ENCODE measurements around the gene TUBB1. TPM values are rescaled to one million over a fixed set of nuclear protein-coding genes. Genes with fewer than 3 reads are reported as not detected.
"Not testable (repeated sequence)": the region's sequence is repeated elsewhere in the genome, so short reads cannot be mapped to it uniquely, and the experiment has no call there.

The TUBB1 gene
- total RNA-seq, result not detected

DNA sequence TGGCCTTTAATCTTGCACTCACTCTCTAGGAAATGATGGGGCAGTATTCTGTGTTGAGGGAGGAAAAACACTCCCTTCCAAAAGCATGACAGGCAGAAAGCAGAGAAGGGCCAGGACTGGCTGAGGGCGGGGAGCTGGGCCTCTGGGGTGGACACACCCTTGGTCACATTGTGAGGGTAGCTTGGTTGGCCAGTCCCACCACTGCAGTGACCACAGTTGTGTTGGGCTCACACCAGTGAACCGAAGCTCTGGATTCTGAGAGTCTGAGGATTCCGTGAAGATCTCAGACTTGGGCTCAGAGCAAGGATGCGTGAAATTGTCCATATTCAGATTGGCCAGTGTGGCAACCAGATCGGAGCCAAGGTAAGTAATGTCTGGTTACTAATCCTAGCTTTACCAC lies at the start of gene TUBB1:
TSS of gene TUBB1 (plus strand) at position 213 of the 400 bp plus-strand sequence. CDS start at position 307, 94 bp downstream.
- DNase-seq (ENCODE audit: low spot score), result peak; percentile 27

DNA sequence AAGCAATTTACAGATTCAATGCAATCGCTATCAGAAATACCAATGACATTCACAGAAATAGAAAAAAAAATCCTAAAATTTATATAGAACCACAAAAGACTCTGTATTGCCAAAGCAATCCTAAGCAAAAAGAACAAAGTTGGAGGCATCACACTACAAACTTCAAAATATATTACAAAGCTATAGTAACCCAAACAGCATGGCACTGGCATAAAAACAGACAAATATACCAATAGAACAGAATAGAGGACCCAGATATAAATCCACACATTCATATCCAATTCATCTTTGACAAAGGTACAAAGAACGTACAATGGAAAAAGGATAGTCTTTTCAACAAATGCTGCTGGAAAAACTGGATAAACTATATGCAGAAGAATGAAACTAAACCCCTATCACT lies 49.8 kb upstream of the TUBB1 start:
- no peak for DNase-seq (ENCODE audit: low spot score)

GRCh38 chr20:58970146-58970545 lies 49.1 kb upstream of the TUBB1 start:
- DNase-seq (ENCODE audit: low spot score), result no peak

DNA sequence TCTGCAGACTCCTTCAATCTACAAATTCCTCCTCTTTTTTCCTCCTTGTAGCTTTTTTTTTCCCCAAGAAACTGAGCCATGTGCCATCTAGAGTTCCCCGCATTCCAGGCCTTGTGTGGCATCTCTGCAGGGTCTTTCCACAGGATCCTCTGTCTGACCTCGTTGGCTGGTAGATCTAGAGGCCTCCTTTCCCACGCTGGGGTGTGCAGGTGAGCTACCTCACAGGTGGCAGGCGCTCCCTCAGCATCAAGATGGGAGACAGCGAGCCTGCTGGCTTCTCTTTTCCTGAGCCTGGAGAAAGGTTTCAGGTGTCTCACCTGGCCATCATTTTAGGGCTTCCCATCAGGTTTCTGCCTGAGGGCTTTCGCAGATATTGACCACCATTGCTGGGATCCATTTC lies 47.8 kb upstream of the TUBB1 start:
- DNase-seq (ENCODE audit: low spot score), result no peak

DNA sequence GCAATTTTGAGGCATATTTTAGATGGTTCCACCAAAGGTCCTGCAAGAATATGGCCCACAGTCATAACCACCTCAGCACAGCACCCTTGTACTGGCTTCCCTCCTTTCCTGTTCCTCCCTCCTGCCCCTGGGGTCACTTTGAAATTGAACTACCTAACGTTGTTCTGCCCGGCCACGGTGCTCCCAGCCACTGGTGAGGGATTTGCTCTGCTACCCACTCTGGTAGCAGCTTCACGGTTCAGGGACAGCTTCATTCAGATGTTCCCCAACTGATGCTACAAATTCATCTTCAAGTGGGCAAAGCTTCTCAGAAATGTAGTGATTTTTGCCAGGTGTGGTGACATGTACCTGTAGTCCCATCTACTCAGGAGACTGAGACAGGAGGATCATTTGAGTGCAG lies 46.0 kb upstream of the TUBB1 start:
- DNase-seq (ENCODE audit: low spot score), result no peak

DNA sequence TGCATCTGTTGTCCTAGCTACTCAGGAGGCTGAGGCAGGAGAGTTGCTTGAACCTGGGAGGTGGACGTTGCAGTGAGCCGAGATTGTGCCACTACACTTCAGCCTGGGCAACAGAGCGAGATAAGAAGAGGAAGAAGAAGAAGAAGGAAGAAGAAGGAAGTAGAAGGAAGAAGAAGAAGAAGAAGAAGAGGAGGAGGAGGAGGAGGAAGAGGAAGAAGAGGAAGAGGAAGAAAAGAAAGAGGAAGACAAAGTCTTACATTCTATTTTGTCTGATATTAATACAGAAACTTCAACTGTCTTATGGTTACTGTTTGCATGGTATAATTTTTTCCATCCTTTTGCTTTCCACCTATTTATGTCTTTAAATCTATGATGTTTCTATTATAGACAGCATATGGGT lies 45.4 kb upstream of the TUBB1 start:
- DNase-seq (ENCODE audit: low spot score), result no peak

DNA sequence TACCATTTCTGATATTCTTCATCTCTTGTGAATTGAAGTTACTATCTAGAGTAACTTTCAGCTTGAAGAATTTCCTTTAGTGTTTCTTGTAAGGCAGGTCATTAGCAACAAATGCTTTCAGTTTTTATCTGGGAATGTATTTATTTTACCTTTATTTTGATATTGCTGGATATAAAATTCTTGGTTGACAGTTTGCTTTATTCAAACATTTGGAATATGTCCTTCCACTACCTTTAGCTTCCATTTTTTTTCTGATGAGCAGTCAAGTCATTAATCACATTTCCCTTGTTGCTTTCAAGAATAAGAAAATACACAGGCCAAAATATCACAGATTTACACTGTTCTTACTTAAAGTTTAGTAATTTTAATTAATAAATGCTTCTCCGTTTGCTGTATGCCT lies 43.9 kb upstream of the TUBB1 start:
- no peak for DNase-seq (ENCODE audit: low spot score)

GRCh38 chr20:58976061-58976730 lies 43.0 kb upstream of the TUBB1 start:
- DNase-seq (ENCODE audit: low spot score), result no peak

DNA sequence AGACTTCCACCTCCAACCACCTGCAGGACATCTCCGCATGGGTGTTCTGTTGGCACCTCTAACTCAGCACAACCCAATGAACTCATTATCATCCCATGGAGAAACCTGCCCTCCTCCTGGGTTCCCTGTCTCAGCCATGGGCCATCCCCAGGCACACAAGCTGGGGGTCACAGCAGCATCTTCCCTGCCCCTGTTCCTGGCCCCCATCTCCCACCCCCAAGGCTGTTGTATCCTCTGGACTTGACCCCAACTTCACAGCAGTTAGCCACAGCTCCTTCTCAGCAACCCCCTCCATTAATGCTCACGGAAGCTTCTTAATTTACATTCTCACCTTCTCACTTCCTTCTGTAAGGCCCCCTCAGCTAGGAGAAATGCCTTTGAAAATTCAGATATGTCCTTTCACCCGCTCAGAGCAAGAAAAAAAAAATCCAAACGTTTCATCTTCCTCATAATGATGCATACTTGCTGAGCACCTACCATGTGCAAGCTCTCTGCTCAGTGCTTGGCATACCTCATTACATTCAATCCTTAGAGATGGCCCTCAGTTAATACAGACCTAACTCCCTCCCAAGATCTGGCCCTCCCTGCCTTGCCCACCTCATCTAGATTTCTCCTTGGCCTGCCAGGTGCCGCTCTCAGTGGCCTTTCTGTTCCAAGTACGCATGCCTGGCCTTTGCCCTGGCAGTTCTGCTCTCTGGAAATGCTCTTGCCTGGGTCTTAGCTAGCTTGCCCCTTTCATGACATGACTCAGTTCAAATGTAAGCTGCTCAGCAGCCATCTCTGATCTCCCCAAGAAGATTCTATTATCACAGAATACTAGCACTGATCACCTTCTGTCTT lies 40.7 kb upstream of the TUBB1 start:
- DNase-seq (ENCODE audit: low spot score), result no peak

DNA sequence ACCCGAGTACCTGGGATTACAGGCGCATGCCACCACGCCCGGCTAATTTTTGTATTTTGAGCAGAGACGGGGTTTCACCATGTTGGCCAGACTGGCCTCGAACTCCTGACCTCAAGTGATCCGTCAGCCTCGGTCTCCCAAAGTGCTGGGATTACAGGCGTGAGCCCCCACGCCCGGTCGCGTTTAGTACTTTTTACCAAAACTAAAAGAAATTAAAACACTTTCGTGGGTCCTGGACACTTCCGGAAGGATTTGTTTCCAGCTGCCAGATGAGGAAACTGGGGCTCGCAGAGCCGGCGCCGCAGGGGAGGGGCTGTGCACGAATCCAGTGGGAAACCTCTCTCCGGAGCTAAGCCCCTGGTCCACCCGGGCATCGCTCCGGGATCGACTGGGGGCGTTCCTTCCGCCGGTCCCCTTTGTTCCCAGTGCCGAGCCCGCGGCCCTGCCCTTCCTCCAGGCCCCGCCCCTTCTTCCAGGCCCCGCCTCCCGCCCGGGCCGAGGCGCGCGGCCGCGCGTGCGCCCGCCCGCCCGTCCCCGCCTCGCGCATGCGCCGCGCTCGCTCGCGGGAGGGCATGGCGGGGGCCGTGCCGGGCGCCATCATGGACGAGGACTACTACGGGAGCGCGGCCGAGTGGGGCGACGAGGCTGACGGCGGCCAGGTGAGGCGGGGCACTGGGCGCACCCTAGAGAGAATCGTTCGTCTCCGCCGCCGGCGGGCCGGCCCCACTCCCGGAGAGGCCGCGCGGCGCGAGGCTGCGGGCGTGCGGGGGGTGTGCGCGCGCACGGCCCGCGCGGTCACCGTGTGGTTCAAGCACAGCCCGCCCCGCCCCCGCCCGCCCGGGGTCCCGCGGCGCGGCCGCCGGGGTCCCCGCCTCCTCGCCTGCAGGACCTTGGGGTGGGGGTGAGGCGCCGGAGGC lies 38.3 kb upstream of the TUBB1 start, which contains the start of gene NELFCD:
TSS of gene NELFCD (plus strand) at position 546 of the 917 bp plus-strand sequence. CDS start at position 600, 54 bp downstream.
- DNase-seq (ENCODE audit: low spot score), result peak; percentile 87

- no peak for DNase-seq (ENCODE audit: low spot score)
These were observed 37.4 kb upstream of the TUBB1 start for GRCh38 chr20:58981628-58982364.

- no peak for DNase-seq (ENCODE audit: low spot score)
These were observed 36.7 kb upstream of the TUBB1 start for GRCh38 chr20:58982406-58983114.

- DNase-seq (ENCODE audit: low spot score), result not testable (repeated sequence)
These were observed 36.1 kb upstream of the TUBB1 start for GRCh38 chr20:58983115-58983468.

DNA sequence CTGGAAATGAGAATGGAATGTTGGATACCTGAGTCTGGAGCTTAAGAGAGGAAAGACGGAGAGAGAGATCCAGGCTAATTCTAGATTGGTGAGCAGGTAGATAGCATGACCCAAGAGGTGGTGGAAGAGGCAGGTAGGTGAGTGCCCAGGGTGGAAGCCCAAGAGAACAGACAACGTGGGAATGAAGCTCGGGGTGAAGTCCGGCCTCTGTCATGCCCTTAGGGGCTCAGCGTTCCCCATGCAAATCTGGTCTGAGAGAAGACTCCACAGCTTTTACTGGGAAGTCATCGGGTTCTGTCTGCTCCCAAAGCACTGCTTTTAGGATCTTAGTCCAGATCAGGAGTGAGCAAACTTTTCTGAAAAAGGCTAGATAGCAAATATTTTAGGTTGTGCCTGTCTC lies 34.5 kb upstream of the TUBB1 start:
- no peak for DNase-seq (ENCODE audit: low spot score)

- DNase-seq (ENCODE audit: low spot score), result no peak
These were observed 33.6 kb upstream of the TUBB1 start for GRCh38 chr20:58985656-58986055.

DNA sequence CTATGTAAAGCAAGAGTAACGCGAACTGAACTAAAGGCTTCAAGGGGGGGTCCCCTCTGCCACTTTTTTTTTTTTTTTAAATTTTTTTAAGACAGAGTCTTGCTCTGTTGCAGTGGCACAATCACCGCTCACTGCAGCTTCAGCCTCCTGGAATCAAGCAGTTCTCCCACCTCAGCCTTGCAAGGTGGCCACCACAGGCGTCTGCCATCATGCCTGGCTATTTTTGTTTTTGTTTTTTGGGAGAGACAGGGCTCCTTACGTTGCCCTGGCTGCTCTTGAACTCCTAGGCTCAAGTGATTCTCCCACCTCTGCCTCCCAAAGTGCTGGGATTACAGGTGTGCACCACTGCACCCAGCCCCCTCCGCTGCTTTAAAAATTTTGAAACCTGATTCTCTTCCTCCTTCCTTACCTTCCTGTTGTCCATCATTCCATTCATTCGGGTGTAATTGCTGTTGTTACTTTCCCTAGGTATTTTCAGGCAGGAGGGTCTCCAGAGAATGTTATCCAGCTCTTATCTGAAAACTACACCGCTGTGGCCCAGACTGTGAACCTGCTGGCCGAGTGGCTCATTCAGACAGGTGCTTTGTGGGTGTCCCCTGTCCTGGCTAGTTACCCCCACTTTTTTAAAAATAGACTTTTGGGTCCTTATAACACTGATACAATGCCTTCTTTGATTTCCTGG lies 32.8 kb upstream of the TUBB1 start:
- DNase-seq (ENCODE audit: low spot score), result no peak

DNA sequence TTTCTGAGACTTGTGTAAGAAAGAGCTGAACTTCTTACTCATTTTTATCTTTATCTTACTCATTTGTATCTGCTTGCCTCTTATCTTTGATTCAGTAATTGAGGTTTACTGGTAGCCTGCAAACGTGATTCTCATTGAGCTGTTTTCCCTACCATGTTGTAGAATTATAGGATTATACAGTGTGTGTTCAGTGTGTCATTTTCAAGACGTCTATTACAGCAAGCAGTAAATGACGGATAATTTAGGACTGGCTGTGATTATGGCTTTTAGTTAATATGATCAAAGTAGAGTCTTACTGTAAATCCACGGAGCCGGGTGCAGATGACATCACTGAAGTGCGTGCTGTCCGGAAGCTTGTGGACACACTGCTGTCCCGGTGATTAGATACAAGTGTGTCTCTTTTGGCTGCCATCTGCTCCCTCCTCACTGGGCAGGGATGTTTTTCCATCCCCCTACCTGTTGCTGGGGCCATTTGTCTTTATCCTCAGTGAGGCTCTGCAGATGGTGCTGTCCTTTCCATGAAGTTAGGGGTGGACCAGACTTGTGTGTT lies 32.2 kb upstream of the TUBB1 start:
- DNase-seq (ENCODE audit: low spot score), result no peak

GRCh38 chr20:58987790-58988564 lies 31.3 kb upstream of the TUBB1 start:
- no peak for DNase-seq (ENCODE audit: low spot score)

- no peak for DNase-seq (ENCODE audit: low spot score)
These were observed 30.7 kb upstream of the TUBB1 start for GRCh38 chr20:58988565-58988882.

Data from ureter (tissue), 1 donor.